UCSD-AML1 (cell line): ENCODE results near the gene CC2D1A.

Experiments
- DNase-seq: peaks from one replicate; lab custom pipeline; 2025; ENCODE audit not compliant: unreplicated experiment; lab: John Stamatoyannopoulos, UW

The CC2D1A gene

GRCh38 chr19:13932911-13933393 lies 27.0 kb downstream of the CC2D1A start:
- no peak for DNase-seq

DNA sequence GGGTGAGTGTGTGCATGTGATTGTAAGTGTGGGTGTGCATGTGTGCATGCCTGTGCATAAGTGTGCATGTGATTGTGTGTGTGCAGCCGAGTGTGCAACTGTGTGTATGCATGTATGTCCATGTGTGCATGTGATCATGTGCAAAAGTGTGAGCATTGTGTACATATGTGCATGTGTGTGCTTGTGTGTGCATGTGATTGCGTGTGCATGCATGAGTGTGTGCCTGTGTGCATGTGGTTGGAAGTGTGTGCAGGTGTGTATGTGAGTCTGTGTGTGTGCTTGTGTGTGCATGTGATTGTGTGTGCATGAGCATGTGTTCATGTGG lies 28.7 kb downstream of the CC2D1A start:
- DNase-seq, result no peak

DNA sequence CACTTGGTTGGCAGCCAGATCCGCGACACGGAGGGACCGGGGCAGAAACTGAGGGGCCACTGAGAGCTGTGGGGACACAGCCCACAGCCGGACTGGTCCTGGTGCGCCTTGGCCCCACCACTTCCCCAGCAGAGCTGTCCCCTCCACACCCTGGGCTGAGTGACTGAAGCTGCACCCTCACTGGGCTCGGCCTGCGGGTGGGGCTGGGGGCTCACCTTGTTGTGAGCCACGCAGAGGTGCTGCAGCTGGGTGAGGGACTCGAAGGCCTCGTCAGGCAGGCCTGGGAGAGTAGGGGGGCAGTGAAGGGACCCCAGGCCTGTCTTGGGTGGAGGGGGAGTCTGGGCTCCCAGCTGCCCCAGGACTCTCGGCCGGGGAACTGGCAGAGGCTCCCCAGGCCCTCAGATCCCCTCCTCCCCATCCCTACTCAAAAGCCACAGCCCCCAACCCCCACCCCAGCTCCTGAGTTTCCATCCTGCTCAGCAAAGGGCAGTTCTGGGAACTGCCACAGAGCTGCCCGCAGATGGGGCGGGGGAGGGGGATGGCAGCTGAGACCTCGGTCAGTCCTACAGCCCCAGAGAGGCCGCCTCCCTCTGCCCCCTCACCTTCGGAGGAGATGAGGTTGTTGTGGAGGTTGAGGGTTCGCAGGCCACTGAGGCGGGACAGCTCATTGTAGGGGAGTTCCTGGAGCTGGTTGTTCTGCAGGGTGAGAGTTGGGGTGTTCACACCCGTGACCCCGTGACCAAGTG lies 29.9 kb downstream of the CC2D1A start:
- peak; percentile 83 for DNase-seq

DNA sequence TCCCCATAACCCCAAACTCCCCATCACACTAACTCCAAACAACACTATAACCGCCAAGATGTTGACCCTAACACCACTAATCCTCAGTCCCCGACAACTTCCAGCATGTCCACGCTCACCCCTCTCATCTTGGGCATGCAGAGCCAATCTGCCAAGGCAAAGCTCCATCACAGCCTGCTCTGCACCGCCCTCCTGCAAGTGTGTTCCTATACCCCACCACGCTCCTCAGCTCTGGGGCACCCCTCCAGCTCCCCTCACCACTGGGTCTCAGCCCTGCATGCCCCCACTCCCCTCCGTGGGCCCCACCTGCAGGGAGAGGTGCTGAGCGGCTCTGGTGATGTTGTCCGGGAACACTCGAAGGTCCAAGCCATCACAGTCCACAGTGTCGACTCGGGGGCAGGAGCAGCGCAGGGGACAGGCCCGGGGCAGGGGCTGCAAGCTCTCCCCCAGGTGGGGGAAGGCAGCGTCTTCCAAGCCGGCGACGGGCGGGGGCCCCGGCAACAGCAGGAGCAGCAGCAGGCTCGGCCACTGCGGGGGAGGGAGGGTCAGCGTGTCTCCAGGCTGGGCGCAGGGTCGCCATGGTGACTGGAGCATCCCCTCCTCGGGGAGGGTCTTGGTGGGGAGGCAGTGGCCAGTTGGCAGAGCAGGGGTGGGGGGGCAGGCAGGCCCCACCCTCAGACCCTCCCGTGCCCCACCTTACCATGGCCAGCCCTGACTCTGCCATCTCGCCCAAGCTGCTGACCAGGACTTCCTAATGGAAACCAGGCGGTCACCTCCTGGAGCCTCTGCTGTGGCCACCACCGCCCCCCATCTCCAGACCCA lies 31.7 kb downstream of the CC2D1A start:
- no peak for DNase-seq

- DNase-seq, result peak; percentile 24
Measured at GRCh38 chr19:13938301-13939064, 32.5 kb downstream of the CC2D1A start, which contains the start of gene PODNL1. PODNL1 (minus strand) TSS chr19:13938417; CDS start chr19:13938181, 236 bp downstream.

- DNase-seq, result no peak
Measured at GRCh38 chr19:13942023-13942684, 36.2 kb downstream of the CC2D1A start.

DNA sequence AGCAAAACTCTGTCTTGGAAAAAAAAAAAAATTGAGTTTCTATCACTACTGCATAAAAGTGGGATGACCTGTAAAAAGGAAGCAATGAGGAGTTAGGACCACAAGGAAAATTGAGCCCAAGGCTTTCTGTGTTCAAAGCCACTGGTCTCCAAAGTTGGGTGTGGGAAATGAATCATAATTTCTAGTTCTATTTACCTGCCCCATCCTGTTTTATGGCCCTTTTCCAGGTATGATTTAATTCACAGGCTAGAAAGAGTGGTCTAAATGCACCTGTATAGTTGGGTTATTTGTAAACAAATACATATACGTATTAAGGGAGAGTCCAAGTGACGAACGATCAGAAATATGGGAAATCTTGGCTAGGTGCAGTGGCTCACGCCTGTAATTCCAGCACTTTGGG lies 40.4 kb downstream of the CC2D1A start:
- DNase-seq, result no peak

- no peak for DNase-seq
Measured at GRCh38 chr19:13951043-13951442, 45.0 kb downstream of the CC2D1A start.

GRCh38 chr19:13951799-13952153 lies 45.8 kb downstream of the CC2D1A start:
- no peak for DNase-seq

DNA sequence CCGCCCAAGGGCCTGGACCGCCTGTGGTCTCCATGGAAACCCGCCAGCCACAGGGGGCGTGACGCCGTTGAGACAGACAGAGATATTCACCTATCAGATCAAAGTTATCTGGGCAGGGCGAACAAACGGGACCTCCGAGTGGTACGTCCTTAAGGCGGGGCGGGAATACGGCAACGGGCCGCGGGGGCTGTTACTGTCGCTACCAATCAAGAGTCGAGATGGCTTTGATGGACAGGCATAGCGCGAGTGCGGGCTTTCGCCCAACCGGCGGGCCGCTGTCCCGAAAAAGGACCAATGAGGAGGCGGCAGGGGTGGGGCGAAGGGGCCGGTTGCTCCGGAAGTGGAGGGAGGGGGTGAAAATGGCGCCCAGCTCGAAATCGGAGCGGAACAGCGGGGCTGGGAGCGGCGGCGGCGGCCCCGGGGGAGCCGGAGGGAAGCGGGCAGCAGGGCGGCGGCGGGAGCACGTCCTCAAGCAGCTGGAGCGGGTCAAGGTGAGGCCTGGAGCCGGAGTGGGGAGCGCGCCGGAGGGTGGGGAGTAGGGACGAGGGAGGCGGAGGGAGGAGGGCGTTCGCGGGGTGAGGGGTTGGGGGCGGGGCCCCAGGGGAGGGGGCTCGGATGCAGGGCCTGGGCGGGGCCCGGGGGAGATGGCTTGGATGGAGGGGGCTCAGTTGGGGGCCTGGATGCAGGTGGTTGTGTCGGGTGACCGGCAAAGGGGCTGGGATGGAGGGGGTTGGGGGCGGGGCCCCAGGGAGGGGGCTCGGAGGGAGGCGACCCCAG lies 46.3 kb downstream of the CC2D1A start, which contains the start of gene DCAF15:
DCAF15 (plus strand) TSS at position 356 of the 777 bp plus-strand sequence; CDS start at position 360, 4 bp downstream.
- DNase-seq, result peak; percentile 99

- DNase-seq, result peak; percentile 45
Measured at GRCh38 chr19:13952931-13953531, 47.0 kb downstream of the CC2D1A start.

DNA sequence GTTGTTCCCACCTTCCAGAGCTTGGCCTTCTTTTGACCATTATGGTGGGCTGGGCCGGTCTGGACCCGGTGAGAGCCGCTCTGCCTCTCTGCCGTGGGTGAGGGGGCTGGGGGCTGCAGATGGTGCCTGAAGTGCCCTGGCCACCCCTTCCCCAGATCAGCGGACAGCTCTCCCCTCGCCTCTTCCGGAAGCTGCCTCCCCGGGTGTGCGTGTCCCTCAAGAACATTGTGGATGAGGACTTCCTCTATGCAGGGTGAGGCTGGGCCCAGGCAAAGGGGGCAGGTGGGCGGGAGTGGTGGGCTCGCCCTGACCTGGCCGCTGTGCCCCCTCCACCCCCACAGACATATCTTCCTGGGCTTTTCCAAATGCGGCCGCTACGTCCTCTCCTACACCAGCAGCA lies 48.2 kb downstream of the CC2D1A start:
- DNase-seq, result no peak

DNA sequence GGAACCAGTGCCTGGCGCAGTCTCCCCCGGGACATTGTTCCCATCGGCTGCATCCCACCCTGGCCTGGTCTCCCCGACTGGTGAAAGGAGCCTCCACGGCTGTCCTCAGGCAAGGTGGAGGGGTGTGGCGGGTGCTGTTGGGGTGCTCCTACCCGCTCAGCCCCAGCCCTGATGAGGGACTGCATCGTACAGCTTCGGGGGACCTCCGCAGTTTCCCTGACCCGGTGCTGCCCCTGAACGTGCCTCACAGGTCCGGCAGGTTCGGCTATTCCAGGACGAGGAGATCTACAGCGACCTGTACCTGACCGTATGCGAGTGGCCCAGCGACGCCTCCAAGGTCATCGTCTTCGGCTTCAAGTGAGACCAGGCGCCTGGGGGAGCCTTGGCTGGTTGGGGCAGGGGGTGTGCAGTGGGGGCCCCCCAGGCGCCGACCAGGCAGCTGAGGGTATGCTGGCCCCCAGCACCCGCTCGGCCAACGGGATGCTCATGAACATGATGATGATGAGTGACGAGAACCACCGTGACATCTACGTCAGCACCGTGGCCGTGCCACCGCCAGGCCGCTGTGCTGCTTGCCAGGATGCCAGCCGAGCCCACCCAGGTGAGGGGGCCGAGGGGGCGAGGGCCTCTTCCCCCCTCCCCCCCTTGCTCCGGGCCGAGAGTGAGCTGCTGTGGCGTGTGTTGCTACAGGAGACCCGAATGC lies 49.8 kb downstream of the CC2D1A start:
- DNase-seq, result no peak

GRCh38 chr19:13956365-13956744 lies 50.4 kb downstream of the CC2D1A start:
- DNase-seq, result no peak

DNA sequence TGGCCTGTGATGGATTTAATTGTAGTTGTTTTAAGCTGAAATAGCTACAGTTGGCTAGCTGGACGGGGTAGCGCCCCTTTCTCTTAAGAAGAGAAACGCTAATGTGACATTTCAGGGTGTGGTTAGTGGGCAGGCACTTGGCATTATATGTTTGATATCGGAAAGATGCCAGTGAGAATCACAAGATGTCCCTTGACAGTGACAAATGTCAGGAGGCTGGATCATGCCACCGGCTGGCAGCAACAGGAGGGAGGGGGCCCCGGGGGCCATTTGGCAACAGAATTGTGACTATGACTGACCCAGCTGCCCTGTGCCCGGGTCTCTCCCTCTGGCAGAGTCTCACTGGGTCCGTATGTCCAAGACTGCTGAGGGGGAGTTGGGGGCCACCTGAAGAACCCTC lies 51.0 kb downstream of the CC2D1A start:
- DNase-seq, result no peak

DNA sequence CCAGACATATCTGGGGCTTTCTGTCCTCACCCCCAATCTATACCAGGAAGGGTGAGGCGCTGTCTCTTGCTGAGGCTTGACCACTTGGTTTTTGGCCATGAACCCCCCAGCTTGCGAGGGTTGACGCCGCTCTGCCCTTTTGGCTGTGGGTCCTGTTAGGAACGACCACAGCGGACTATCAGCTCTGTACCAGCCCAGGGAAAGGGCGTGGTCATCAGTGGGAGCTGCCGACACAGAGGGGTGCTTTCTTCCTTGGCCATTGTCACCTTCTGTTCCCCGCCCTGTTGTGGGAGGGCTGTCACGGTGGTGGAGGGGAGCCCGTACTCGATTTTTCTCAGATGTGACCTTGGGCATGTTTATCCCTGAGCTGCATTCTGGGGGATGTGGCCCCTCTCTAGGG lies 52.0 kb downstream of the CC2D1A start:
- no peak for DNase-seq

DNA sequence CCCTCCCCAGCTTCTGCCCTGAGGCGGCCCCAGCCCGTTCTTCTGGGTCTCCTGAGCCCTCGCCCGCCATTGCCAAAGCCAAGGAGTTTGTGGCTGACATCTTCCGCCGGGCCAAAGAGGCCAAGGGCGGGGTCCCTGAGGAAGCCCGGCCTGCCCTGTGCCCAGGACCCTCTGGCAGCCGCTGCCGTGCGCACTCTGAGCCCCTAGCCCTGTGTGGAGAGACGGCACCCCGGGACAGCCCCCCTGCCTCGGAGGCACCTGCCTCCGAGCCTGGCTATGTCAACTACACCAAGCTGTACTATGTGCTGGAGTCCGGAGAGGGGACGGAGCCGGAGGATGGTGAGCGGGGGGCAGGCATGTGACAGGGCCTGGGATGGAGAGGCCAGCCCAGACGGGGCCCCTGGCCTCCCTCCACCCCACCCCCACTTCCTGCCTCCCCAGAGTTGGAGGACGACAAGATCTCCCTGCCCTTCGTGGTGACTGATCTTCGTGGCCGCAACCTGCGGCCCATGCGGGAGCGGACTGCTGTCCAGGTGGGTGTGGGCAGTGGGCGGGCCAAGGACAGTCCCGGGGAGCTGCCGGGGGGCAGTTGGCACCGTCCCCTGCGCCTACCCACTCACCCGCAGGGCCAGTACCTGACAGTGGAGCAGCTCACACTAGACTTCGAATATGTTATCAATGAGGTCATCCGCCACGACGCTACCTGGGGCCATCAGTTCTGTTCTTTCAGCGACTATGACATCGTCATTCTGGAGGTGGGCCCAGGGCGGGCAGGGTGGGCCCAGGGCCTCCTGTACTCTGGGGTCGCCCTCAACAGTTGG lies 53.4 kb downstream of the CC2D1A start:
- DNase-seq, result no peak
